ENCODE results near the gene RASGRP2.

The RASGRP2 gene

DNA sequence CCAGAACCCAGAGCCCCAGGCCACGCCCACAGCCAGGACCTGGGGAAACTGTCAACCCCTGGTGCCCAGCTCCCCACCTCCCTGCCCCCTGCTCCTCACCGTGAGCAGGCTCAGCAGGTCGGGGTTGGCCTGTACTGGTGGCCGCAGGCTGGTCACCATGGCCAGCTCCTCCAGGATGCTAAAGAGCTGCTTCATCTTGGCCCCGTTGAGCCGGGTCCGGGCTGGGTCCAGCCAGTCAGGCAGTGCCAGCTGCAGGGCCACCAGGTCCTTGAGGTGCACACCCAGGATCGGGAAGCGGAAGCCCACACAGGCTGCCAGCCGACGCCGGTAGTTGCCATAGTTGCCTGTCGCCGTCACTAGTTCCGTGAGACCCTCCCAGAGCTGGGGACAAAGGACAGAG is 7.3 kb downstream of the RASGRP2 start:
- DNase-seq = no peak

DNA sequence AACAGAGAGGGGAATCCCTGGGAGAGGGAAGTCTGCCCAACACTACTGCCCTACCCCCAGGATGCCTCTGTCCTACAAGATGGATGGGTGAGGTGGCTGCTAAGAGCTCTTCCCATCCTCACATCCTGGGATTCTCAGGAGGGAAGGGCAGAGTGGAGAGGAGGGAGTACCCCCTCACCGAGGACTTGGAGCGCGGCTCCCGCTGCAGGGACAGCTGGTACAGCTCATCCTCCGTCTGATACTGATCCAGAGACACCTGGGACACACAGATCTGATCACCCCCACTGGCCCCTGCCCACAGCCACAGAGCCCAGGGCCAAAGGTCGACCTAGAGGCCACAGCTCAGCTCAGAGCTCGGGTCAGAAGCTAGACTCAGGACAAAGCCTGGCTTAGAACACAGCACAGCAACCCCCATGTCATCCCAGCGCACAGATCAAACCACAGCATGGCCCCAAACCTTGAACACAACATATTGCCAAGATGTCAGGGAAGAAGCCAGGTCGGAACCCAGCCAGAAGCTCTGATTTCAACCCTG is 8.2 kb downstream of the RASGRP2 start:
- DNase-seq = no peak

DNA sequence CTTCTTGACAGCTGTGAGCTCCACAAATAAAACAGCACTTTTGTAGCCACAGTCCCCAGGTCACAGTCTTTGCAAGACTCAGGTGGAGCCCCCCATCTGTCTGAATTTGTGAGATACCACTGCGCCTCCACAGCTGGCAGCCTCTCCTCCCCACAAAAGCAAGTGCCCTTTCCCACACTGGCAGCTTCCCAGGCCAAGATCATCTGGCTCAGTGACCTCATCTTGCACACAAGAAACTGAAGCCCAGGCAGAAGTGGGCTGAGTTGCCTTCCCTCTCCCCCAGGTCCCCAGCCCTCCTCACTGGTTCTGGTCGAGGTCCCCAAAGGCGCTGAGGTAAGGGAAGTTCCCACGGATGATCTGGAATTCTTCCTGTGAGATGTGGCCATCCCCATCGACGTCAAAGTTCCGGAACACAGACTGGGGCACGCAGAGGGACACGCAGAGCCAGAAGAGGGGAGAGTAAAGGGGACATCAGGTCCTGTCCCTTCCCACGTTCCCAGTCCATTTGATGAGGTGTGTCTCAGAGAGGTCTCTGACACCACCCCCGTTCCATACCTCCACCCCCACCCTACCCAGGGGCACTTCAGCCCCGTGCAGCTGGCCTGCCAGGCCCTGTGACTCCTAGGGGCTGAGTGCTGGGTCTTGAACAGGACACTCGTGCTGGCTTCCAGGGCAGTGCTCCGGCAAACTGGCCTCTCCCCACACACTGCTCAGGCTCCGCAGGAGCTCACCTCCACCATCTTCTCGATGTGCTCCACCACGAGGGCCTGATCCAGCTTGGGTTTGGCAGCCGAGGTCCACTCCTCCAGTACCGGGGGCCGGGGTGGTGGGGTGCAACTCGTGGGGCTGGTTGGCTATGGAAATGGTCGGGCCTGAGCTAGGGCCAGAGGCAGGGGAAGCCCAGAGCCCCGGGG is 8.9 kb downstream of the RASGRP2 start:
- DNase-seq = no peak

DNA sequence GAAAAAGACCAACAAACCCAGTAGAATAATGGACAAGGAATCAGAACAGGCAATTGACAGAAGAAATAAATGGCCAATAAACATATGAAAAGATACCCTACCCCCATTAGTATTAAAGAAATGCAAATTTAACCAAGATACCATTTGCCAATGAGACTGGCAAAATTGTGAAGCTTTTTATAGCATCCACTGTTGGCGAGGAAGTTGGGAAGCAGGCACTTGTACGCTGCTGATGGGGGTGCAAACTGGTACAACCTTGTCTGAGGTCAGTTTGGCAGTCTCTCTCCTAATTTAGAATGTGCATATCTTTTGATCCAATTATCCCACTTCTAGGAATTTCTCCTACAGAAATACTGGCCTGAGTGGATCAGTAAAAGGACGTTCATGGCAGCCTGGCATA is 12.3 kb downstream of the RASGRP2 start:
- DNase-seq = no peak

DNA sequence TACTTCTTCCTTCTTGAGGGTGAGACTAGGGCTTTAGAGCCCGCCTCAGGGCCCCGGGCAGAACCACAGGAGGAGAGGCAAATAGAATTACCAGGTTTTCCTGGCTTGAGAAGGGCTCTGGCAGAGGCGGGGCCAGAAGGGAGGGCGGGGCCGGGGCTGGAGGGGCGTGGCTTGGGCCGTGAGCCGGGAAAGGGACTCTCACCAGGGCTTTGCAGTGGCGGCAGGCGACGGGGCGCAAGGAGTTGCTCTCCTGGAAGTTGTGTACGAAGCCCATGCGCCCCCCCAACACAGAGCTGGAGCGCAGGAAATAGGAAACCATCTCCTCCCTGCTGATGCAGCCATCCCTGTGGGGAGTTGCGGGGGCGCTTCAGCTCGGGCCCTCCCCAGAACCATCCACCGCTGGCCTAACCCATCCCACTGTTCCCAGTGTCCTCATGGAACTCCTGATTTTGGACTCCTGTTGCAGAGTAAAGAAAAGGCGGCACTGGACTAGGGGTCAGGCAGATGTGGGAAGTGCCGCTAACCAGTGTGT is 14.0 kb downstream of the RASGRP2 start:
- peak; percentile 55 for DNase-seq

DNA sequence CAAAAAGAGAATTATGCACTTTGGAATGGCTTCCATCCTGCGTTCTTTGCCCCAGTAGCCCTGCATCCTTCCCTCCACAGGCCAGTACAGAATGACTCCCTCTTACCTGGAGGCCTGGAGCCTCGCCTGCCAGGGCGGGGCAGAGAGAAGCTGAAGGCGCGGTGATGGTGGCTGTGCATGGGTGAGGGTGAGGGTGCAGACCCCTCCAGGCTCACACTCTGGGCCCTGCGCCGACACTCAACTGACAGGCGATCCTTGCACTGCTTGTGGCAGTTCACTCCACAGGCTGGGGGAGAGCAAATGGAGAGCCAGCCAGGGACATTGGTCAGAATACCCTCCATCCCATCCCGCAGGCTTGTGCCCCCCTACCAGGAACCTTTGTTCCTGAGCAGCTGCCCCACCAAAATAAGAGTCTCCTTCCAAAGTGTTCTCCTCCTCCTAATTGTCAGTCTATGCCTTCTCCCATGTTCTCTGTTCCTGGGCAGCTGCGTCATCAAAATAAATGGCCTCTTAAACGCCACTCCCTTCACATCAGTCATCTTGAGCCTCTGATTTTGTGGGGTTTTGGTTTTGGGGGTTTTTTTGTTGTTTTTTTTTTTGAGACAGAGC is 15.1 kb downstream of the RASGRP2 start:
- no peak for DNase-seq

DNA sequence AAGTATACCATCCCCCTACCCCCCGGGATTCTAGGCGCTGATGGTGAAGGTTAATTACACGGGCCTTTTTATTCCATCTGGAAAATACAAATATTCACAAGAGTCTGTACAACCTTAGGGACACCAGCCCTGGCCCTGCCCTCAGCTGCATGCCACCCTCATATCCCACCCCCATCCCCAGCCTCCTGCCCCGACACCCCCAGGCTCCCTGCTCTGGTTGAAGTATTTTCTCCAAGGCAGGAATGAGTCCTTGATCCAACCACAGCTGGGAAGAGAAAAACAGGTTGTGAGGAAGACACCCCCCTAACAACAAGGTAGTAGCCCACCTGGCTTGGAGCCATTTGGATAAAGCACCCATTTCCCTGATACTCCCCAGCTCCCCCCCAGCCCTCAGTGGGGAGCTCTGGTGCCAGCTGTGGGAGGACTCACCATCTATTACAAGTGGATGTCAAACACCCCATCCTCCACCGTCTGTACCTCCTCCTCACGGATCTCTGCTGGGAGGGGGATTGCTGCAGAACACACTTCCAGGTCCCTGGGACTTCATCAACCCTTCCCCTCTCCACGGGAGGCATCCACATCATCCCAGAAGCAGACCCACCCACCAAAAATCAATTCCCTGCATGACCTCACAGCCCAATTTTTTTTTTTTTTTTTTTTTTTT is 16.9 kb downstream of the RASGRP2 start:
- DNase-seq = no peak

DNA sequence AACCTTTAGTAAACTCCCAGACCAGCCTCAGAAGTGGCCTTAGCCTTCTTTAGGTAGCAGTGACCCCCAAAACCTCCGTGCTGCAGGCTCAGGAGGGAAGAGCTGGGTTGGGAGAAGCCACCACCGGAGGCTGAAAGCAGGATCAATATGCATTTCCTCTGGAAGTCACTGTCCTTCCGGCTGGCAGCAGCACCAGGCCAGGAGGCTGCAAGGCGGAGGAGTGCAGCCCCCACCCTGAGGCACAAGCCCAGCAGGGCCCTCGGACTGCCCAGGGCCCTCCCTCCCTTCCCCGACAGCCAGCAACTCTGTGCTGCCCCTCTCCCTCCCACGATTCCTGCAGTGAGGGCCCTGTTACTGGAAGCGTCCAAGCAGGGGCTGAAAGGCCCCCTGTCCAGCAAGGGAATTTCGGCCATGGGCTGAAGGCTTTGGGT is 17.7 kb downstream of the RASGRP2 start:
- peak; percentile 28 for DNase-seq

DNA sequence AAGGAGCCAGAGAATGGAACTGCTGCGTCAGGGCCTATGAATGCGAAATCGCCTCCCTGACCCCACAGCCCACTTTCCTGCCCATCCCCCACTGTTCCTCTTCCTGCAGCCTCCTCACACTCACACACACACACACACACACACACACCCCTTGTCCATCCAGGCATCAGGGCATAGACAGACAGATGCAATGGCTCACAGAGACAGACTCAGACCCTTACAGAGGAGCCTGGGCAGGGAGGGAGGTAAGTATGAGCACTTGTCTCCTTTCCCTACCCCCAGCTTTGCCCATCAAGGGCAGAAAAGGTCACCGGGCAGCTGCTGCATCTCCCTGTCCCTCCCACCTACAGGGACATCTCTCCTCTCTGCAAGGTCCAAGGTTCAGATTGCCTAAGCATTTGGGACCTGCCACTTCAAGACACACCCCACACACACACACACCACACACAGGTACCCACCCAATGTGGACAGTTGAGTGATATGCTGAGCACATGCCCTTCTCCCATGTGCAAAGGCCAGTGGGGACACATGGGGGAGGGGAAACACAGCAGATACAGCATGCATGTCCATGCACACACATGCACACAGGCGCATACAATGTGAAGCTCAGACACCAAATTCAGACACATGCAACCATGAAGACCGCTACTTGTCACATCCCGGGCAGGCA is 18.9 kb downstream of the RASGRP2 start:
- no peak for DNase-seq

DNA sequence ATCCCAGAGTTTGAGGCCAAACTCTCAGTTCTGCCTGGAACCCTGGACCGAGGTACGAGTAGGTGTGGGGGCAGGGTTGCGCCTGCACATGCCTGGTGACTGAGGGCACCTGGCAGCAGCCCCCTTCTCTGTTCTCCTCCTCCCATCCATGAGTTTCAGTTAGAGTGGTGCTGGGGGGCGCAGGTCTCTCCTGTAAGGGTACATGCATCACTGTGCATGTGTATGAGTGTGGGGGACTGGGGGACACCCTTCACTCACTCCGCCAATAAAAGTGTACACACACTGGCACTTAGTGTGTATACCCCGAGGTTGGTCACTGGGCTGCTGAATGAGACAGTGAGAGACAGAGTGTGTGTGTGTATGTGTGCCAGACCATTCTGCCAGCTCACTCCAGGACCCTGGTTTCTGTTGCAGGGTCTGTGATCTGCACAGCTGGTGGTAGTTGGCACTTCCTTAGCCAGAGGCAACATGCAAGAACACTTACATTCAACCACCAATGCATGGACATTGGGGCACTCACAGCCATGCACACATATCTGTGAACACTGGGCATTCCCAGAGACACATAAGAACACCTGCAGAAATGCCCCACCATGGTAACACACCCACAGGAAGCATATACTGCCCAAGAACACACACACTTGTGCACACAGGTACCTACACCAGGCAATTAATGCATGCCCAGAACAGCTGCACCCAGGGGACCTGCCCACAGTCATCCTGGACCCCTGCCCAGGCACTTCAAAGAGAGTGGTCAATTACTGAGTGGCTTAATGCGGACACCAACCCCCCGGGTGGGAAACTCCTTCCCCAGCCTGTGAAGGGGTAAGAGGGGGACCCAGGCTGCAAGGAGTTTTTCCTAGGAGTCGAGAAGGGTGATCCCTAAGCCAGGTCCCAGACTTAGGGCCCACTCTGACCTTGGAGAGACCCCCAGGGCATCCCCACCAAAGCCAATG is 19.8 kb downstream of the RASGRP2 start:
- peak; percentile 44 for DNase-seq

DNA sequence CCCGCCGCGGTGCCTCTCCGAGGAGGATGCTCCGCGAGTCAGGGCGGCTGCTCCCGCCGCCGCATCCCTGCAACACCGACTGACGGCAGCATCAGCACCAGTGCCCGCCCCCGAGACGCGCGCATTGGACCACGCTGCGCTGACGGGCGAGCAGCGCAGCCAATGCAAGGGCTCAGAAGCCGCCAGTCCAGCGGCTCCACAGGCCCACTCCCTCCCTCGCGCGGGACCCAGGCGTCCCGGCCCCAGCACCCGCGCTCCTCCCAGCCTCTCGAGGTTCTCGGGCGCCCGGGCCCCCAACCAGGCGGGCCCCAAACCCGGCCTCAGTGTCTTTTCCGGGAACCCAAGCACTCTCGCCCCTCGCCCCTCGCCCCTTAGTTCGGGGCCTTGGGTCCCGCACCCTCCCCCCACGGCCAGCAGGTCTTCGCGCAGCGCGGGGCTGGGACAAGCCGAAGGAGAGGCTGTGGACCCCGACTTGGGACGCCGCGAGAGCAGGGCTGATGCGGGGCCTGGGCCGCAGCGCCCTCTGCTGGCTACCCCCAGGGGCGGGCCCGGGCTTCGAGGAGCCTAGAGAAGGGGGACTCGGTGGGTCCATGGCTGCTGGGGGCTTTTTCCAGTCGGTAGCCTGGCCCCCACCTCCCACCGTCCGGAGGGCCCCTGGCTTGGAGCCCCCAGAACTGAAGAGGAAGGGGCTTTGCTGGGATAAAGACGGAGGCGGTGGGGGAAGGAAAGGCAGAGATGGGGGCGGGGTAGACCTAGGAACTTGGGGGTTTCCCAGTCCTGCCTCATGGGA is 20.6 kb downstream of the RASGRP2 start, which contains the start of gene NRXN2:
TSS of gene NRXN2 (minus strand) at position 81 of the 790 bp plus-strand sequence. CDS start 9,498 bp downstream, outside the sequence.
- DNase-seq = peak; percentile 94

DNA sequence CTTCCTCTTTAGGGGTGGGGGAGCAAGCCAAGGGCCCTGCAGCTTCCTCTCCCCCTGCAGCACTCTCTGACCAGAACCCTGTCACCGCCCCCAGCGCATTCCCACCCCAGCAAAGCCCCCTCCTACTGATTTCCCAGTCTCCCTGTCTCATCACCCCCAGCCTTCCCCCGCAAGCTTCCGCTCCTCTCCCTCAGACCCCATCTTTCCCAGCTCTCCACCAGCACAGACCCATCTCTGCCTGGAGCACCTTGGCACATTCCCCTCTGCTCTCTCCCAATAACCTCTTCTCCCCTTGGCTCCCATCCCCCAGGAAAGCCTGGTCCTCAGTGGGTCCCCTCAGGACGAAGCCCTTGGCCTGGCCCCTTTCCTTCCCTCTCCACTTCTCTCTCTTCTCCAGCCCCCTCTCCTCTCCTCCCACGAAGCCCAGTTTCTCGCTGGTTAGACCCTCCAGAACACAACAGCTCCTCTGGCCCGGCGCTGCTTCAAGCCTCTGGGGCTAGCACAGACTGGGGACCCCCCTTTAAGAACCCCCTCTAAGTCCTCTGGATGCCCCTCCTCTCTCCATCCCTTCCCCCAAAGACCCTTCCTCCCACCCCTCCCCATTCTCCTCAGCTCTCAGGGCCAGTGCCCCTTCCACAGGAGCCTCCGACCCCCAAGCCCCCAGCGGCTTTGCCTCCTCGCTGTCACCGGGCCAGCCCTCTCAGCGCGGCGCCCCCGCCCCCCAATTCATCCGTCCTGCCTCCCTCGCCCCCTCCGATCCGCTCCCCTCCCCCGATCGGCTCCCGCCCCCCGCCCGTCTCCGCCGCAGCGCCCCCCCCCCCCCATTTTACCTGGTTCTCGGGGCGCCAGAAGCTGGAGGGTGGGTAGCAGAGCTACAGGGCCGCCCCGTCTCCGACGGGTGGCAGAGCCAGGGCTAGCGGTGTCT is 21.5 kb downstream of the RASGRP2 start:
- DNase-seq = no peak

DNA sequence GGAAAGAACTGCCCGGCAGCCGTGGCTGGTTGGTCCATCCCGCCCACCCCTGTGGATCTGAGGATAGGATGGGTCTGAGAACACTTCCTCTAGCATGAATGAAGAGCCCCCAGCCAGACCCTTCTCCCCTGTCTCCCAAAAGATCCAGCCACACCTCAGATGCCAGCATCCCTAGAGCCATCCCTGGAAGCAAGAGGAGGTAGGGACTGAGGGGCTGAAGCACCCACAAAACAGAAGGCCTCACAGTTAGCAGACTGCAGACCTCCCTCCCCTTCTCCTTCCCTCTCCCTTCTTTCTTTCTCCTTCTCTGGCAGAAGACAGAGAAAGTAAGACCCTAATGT is 22.6 kb downstream of the RASGRP2 start:
- DNase-seq = no peak

DNA sequence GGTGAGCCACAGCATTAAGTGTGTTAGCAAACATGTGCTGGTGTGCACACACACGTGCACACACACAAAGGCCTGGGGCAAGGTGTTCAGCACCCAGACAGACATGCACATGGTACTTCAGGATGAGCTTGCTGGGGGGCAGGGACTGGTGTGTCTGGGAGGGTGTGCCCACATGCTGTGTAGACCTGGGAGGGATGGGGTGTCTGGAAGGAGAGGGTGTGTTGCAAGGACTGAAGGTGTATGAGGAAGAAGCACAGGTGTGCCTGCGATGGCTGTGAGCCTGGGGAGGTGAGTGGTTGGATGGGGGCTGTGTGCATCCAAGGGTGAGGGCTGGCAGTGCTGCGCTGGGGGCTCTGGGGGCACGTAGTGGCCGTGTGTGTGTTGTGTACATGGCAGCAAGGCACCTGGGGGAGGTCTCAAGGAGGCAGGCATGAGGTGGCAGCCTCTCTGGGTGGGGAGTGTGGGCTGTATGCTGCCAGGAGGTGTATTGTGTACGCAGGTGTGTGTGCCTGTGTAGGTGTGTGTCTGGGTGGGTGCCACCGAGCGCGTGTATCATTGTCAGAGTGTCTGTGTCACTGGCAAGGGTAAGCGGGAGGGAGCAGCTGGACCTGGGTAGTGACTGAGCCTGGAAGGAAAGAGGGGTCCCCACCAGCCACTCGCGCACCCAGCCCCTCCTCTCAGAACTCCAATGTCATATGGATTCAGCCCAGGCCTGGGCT is 23.1 kb downstream of the RASGRP2 start:
- DNase-seq = no peak

DNA sequence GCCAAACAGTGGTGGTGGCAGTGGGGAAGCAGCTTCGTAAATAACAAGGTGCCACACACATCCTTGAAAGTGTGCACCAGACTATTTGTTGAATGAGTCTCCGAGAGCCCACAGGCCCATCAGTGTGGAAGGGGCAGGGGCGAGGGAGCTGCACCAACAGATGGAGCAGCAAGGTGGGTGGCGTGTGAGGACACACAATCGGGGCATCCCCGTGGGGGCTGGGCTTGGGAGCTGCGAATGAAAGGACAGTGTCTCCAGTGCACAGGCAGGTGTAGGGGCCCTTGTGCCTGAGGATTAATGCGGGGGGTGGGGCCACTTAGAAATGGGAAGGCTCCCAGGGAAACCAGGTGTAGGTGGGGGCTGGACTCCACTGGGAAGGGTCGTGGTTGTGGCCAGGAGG is 23.8 kb downstream of the RASGRP2 start:
- no peak for DNase-seq

DNA sequence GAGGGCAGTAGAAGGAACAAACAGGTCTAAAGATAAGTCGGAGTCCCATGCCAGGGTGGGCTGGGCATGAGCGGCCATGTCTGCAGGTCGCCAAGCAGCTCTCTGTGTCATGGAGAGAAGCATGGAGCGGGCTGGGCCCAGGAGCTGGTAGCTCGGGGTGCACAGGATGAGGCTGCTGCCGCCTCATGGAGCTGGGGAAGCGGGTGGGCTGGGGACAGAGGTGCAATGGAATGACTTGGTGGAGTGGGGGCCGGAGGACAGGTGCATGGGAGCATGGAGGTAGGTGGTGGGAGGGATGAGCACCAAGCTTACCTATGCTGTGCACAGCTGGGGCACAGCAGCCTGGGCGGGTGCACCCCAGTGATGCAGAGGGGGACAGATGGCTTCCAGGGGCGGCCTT is 24.5 kb downstream of the RASGRP2 start:
- DNase-seq = no peak

DNA sequence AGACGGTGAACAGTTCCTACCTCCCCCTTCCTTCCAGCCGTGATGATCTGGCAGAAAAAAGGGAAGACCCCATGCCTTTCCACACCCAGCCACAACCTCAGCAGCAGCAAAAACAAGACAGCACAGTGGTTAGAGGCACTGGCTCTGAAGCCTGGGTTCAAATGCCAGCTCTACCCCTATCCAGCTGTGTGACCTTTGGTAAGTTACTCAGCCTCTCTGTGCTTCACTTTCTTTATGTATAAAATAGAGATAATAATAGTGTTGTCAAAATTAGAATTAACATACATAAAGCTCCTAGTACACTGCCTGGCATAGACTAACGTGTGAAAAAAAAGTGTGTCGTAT is 25.2 kb downstream of the RASGRP2 start:
- no peak for DNase-seq

DNA sequence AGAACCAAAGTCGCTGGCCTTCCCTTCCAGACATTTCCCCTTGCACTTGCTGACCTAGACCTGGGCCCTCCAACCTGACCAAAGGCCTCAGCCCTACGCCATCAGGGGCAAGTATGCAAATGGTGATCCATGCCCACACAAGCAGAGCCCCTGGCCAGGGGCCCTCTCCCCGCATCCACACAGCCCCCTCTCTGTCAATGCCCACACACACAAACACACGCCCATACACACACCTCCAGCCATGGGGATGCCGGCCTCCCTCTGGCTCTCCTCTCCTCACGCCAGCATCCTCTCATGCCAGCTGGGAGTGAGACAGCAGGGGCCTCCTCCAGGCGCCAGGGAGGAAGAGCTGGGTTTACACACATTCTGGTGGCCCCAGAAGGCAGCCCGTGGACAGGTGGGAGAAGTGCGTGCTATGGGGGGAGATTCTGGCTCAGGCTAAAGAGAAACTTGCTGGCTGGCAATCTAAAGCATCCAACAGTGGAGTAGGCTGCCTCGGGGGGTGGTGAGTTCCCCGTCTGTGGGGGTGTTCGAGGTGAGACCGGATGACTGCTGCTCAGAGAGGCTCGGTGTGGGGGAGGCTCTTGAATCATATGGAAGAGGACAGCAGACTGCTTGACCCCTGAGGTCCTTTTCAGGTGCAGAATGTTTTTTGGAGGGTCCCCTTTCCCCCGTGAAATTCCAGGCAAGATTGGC is 25.7 kb downstream of the RASGRP2 start:
- DNase-seq = peak; percentile 26

DNA sequence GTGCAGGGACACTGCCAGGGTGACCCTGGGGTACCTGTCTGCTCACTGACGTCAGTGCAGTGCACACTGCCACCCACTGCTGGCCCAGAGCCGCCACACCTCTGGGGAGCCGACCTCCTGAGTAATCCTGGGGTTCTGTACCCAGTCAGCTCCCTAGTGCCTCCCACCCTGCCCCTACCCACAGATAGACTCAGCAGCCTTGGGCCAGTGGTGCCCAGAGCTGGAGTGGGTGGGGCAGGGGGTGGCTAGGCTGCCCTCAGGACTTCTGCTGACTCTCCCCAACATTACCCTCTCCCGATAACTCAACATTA is 26.7 kb downstream of the RASGRP2 start:
- DNase-seq = no peak
